Bone marrow (tissue), 2 donors: ENCODE data around the gene MTCH1.
A peak's percentile ranks its signal among the peaks of the same experiment; 100 is the strongest.

Experiments used
- DNase-seq, 2 donors: peaks; one replicate each; lab custom pipeline; 2025; lab: John Stamatoyannopoulos, UW

MTCH1 gene

GRCh38 chr6:36970892-36971842 is 14.8 kb downstream of the MTCH1 start:
- no peak for DNase-seq

GRCh38 chr6:36969988-36970891 is 15.8 kb downstream of the MTCH1 start:
- no peak for DNase-seq

GRCh38 chr6:36969240-36969691 is 16.7 kb downstream of the MTCH1 start:
- no peak for DNase-seq

- DNase-seq, result no peak
Measured at GRCh38 chr6:36968266-36968977, 17.6 kb downstream of the MTCH1 start.

GRCh38 chr6:36967757-36968156 is 18.2 kb downstream of the MTCH1 start:
- DNase-seq, result no peak

GRCh38 chr6:36967301-36967700 is 18.7 kb downstream of the MTCH1 start:
- no peak for DNase-seq

GRCh38 chr6:36964908-36965307 is 21.1 kb downstream of the MTCH1 start:
- DNase-seq, result no peak

GRCh38 chr6:36964349-36964748 is 21.6 kb downstream of the MTCH1 start:
- no peak for DNase-seq

GRCh38 chr6:36963451-36964290 is 22.3 kb downstream of the MTCH1 start:
- no peak for DNase-seq

- peak; percentile 75 to 78 for DNase-seq
Measured at GRCh38 chr6:36962874-36963273, 23.1 kb downstream of the MTCH1 start.

GRCh38 chr6:36961441-36962435 is 24.3 kb downstream of the MTCH1 start:
- DNase-seq, result no peak

- DNase-seq, result no peak
Measured at GRCh38 chr6:36959555-36960250, 26.3 kb downstream of the MTCH1 start.

- DNase-seq, result no peak
Measured at GRCh38 chr6:36958775-36959554, 27.0 kb downstream of the MTCH1 start.

- no peak for DNase-seq
Measured at GRCh38 chr6:36957773-36958271, 28.2 kb downstream of the MTCH1 start.

GRCh38 chr6:36956446-36956820 is 29.6 kb downstream of the MTCH1 start:
- no peak for DNase-seq

GRCh38 chr6:36955671-36956445 is 30.1 kb downstream of the MTCH1 start:
- no peak for DNase-seq

- DNase-seq, result no peak
Measured at GRCh38 chr6:36955136-36955535, 30.9 kb downstream of the MTCH1 start.
